Testis (tissue), 3 donors: ENCODE data around the gene AP1S2. TPM values are rescaled to one million over a fixed set of nuclear protein-coding genes. Genes with fewer than 3 reads are reported as not detected.

Experiments used
- DNase-seq: peaks from one replicate; pipeline ENCODE4 v3.0.0-alpha.2; 2019
- H3K27ac ChIP-seq, 2 donors: fragments of 200-600 bp; sonication (generic); one replicate each; pipeline ENCODE4 v1.5.1; 2019
- H3K27me3 ChIP-seq: fragments of 200-600 bp; sonication (generic); one replicate; pipeline ENCODE4 v1.5.1; 2019
- H3K36me3 ChIP-seq: fragments of 200-600 bp; sonication (generic); one replicate; pipeline ENCODE4 v1.5.1; 2017; ENCODE audit warnings: low read depth; ENCODE audit errors: missing control alignments
- H3K4me1 ChIP-seq: fragments of 200-600 bp; sonication (generic); one replicate; pipeline ENCODE4 v1.5.1; 2019
- H3K4me3 ChIP-seq, 2 donors: fragments of 200-600 bp; sonication (generic); one replicate each; pipeline ENCODE4 v1.5.1; 2017 to 2019
- H3K9me3 ChIP-seq: fragments of 200-600 bp; sonication (generic); one replicate; pipeline ENCODE4 v1.5.1; 2017
- CTCF ChIP-seq, 3 experiments: fragments of 450-650 bp in 2 of 3; fragments of 200-600 bp in 1 of 3; sonication (generic) in 1 of 3; IDR thresholded peaks; one replicate each; pipeline ENCODE4 v1.5.1; 2016 to 2019; ENCODE audit warnings: antibody characterized with exemption in 3 of 3, mild to moderate bottlenecking in 2 of 3, moderate library complexity in 1 of 3
- POLR2A ChIP-seq: fragments of 450-650 bp; IDR thresholded peaks from one replicate; pipeline ENCODE4 v1.6.1; 2017; ENCODE audit warnings: antibody characterized with exemption, mild to moderate bottlenecking, moderate library complexity
- WGBS, 2 donors: methylation state at CpG; one replicate each; pipeline ENCODE4 v1.1.5; 2018; 5-methylcytosine and 5-hydroxymethylcytosine counted together
- intact Hi-C: fragments of 100-400 bp; cut with DNase I; formaldehyde crosslinking; loops from one replicate; pipeline ENCODE4 v1.15.1; 2023; ENCODE audit warnings: low total_unique reads
- polyA plus RNA-seq: library from polyadenylated mRNA; stranded (reverse); fragments of 350-450 nt; fragmentation: Illumina TruSeq; extraction: RNeasy Lipid Tissue Mini Kit (QIAGEN cat#74804); gene quantifications from one replicate; pipeline ENCODE4 v1.2.3, GENCODE V29; 2014; ENCODE audit warnings: low read depth, low replicate concordance; ENCODE audit not compliant: insufficient read depth
- total RNA-seq, 2 donors: library from RNA; depleted of rRNA; stranded (reverse); fragments of >200 nt; gene quantifications; one replicate each; pipeline ENCODE4 v1.2.3, GENCODE V29; 2016

Gene AP1S2
- total and polyA plus RNA-seq, 3 donors from 2014 or later = 60.8 to 107 (median 69.8) TPM

- H3K27ac ChIP-seq = no peak overlapping the region
- TF ChIP-seq POLR2A = no peak
- TF ChIP-seq CTCF (IDR thresholded peaks at IDR 0.05) = no peak
- no peaks in the 10 kb centered on the region for H3K36me3 ChIP-seq
- H3K9me3 ChIP-seq = no peaks in the 10 kb centered on the region
- DNase-seq = no peak
- H3K27me3 ChIP-seq = no peaks in the 10 kb centered on the region
- no peaks in the 10 kb centered on the region for H3K4me1 ChIP-seq
- WGBS, 2 donors = 55 to 57% methylated on average over 5 of the region's 5 CpGs
- no peak overlapping the region for H3K4me3 ChIP-seq
- intact Hi-C loops = no loop called here
Measured at GRCh38 chrX:15825936-15826335, 28.7 kb downstream of the AP1S2 start.

- H3K4me3 ChIP-seq = no peak overlapping the region
- DNase-seq = no peak
- no peaks in the 10 kb centered on the region for H3K9me3 ChIP-seq
- TF ChIP-seq CTCF (IDR thresholded peaks at IDR 0.05) (no peak), POLR2A (no peak)
- no peak overlapping the region for H3K27ac ChIP-seq
- H3K36me3 ChIP-seq = no peaks in the 10 kb centered on the region
- no peaks in the 10 kb centered on the region for H3K27me3 ChIP-seq
- 63 to 73% methylated on average over 22 to 23 of the region's 23 CpGs for WGBS, 2 donors
- intact Hi-C loops = no loop called here
- no peaks in the 10 kb centered on the region for H3K4me1 ChIP-seq
Measured at GRCh38 chrX:15822922-15823321, 31.7 kb downstream of the AP1S2 start.

- TF ChIP-seq POLR2A = no peak
- Histone ChIP-seq H3K4me1 (no peaks in the 10 kb centered on the region), H3K27ac (no peak overlapping the region), H3K4me3 (no peak overlapping the region), H3K9me3 (no peaks in the 10 kb centered on the region), H3K27me3 (no peaks in the 10 kb centered on the region), H3K36me3 (no peaks in the 10 kb centered on the region)
- DNase-seq = no peak
- intact Hi-C loops = no loop called here
- WGBS, 2 donors = 78 to 83% methylated on average over 12 to 14 of the region's 14 CpGs
Measured at GRCh38 chrX:15820106-15821073, 34.2 kb downstream of the AP1S2 start.

- intact Hi-C loops = no loop called here
- TF ChIP-seq POLR2A (no peak), CTCF (IDR thresholded peaks at IDR 0.05) (no peak)
- Histone ChIP-seq H3K27ac (no peak overlapping the region), H3K27me3 (no peaks in the 10 kb centered on the region), H3K4me1 (no peaks in the 10 kb centered on the region), H3K4me3 (no peak overlapping the region), H3K9me3 (no peaks in the 10 kb centered on the region), H3K36me3 (no peaks in the 10 kb centered on the region)
- no peak for DNase-seq
- 73 to 80% methylated on average over 4 of the region's 4 CpGs for WGBS, 2 donors
Measured at GRCh38 chrX:15816886-15817285, 37.7 kb downstream of the AP1S2 start.

GRCh38 chrX:15816438-15816809 lies 38.2 kb downstream of the AP1S2 start:
- intact Hi-C loops = no loop called here
- no peak overlapping the region for H3K27ac ChIP-seq
- H3K4me3 ChIP-seq = no peak overlapping the region
- no peaks in the 10 kb centered on the region for H3K36me3 ChIP-seq
- TF ChIP-seq CTCF (IDR thresholded peaks at IDR 0.05) (no peak), POLR2A (no peak)
- WGBS, 2 donors = 70 to 78% methylated on average over 1 of the region's 1 CpG
- no peak for DNase-seq
- no peaks in the 10 kb centered on the region for H3K27me3 ChIP-seq
- no peaks in the 10 kb centered on the region for H3K4me1 ChIP-seq
- no peaks in the 10 kb centered on the region for H3K9me3 ChIP-seq
